ENCODE data around the gene SSBP2. TPM values are rescaled to one million over a fixed set of nuclear protein-coding genes. Genes with fewer than 3 reads are reported as not detected.
"Not testable (repeated sequence)": the region's sequence is repeated elsewhere in the genome, so short reads cannot be mapped to it uniquely, and the experiment has no call there.

The SSBP2 gene
- total RNA-seq, 2 donors from 2014 or later = 18.1 to 31.4 TPM

DNA sequence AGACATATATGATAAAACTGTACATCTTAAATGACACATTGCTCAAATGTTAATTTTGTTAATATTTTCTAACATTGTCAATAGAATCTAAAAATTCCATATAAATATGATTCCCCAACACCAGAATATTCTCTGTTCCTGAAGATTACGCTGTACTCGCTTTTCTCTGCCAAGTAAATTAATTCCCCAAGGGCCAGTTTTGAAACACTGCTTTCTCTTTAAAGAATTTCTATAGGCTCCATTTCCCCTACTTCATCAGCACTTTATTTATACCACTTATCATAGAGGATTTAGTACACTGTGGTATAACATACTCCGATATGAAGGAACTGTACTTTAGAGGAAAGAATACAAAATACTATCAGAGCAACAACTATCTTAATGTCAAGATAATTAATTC lies 255.6 kb downstream of the SSBP2 start:
- Histone ChIP-seq H3K4me3 (no peak overlapping the region), H3K4me1 (no peaks in the 10 kb centered on the region), H3K27me3 (no peaks in the 10 kb centered on the region), H3K27ac (no peak overlapping the region), H3K9me3 (no peaks in the 10 kb centered on the region), H3K36me3 (replicated peaks in 1 of 2; ENCODE audit: insufficient read depth in 1 of 2, low read depth in 2 of 2) (no peaks in the 10 kb centered on the region)
- no peak for TF ChIP-seq POLR2A (IDR thresholded peaks at IDR 0.05)
- TF ChIP-seq, protein P1, sequence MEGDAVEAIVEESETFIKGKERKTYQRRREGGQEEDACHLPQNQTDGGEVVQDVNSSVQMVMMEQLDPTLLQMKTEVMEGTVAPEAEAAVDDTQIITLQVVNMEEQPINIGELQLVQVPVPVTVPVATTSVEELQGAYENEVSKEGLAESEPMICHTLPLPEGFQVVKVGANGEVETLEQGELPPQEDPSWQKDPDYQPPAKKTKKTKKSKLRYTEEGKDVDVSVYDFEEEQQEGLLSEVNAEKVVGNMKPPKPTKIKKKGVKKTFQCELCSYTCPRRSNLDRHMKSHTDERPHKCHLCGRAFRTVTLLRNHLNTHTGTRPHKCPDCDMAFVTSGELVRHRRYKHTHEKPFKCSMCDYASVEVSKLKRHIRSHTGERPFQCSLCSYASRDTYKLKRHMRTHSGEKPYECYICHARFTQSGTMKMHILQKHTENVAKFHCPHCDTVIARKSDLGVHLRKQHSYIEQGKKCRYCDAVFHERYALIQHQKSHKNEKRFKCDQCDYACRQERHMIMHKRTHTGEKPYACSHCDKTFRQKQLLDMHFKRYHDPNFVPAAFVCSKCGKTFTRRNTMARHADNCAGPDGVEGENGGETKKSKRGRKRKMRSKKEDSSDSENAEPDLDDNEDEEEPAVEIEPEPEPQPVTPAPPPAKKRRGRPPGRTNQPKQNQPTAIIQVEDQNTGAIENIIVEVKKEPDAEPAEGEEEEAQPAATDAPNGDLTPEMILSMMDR (IDR thresholded peaks at IDR 0.05) = no peak
- intact Hi-C loops (cut with DNase I) = no loop called here
- DNase-seq (no peak), ATAC-seq (no peak)
- 91 to 94% methylated on average over 3 of the region's 3 CpGs for WGBS, 2 donors

DNA sequence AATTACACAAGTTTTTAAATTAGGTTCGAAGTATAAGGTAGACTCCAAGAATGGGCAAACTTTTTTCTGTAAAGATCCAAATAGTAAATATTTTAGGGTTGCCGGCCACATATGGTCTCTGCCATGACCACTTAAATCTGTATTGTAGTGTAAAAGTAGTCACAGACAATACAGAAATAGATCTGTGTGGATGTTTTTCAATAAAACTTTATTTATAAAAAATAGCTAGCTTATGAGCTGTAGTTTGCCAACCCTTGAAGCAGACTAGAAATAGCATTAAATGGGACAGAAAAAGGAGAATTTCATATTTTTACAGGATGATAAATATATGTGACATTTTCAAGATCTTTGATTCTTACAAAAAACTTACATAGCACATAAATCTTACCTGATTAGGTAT lies 262.0 kb downstream of the SSBP2 start:
- no peak for DNase-seq

DNA sequence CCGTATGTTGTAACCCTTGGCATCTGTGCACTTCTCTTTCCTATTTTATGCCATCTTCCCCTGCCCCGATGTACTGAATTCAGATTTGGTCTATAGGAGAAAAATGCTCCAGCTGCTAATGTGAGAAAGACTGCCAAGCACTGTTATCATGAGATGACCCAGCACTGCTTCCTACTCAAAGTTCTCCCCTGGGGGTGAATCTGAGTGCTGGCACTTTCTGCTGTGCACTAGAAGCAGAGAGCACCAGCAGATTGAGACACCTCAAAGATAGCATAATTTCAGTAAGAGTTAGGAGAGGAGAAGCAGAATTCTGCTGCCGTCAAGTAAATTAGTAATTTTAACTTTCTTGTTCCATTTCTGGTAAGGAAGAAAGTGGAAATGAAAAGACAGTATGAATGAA lies 264.2 kb downstream of the SSBP2 start:
- H3K27me3 ChIP-seq = no peaks in the 10 kb centered on the region
- DNase-seq (no peak), ATAC-seq (no peak)
- WGBS, 2 donors = 93 to 94% methylated on average over 3 of the region's 3 CpGs
- H3K4me3 ChIP-seq = no peak overlapping the region
- no peak overlapping the region for H3K27ac ChIP-seq
- no peaks in the 10 kb centered on the region for H3K4me1 ChIP-seq
- H3K36me3 ChIP-seq (replicated peaks in 1 of 2; ENCODE audit: insufficient read depth in 1 of 2, low read depth in 2 of 2) = no peaks in the 10 kb centered on the region
- intact Hi-C loops (cut with DNase I) = no loop called here
- TF ChIP-seq, protein P1 (IDR thresholded peaks at IDR 0.05) = no peak
- no peak for TF ChIP-seq POLR2A (IDR thresholded peaks at IDR 0.05)
- H3K9me3 ChIP-seq = no peaks in the 10 kb centered on the region

More for the DNA sequence above, 262.0 kb downstream of the SSBP2 start:
- H3K9me3 ChIP-seq = no peaks in the 10 kb centered on the region
- no peaks in the 10 kb centered on the region for H3K36me3 ChIP-seq (replicated peaks in 1 of 2; ENCODE audit: insufficient read depth in 1 of 2, low read depth in 2 of 2)
- no peak overlapping the region for H3K4me3 ChIP-seq
- intact Hi-C loops (cut with DNase I) = no loop called here
- ATAC-seq = no peak
- no peak overlapping the region for H3K27ac ChIP-seq
- H3K27me3 ChIP-seq = no peaks in the 10 kb centered on the region
- 93 to 98% methylated on average over 2 of the region's 2 CpGs for WGBS, 2 donors
- H3K4me1 ChIP-seq = no peaks in the 10 kb centered on the region
- TF ChIP-seq, protein P1 (IDR thresholded peaks at IDR 0.05) = no peak
- TF ChIP-seq POLR2A (IDR thresholded peaks at IDR 0.05) = no peak

DNA sequence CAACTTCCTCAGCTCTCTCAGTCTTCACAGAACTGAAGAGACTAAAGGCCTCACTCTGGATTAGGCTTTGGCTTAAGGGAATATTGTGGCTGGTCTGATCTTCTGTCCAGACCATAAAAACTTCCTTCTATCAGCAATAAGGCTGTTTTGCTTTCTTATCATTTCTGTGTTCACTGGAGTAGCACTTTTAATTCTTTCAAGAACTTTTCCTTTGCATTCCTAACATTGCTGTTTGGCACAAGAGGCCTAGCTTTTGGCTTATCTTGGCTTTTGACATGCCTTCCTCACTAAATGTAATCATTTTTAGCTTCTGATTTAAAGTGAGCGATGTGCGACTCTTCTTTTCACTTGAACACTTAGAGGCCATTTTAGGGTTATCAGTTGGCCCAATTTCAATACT lies 268.3 kb downstream of the SSBP2 start:
- WGBS, 2 donors = 94 to 100% methylated on average over 2 of the region's 2 CpGs

GRCh38 chr5:81473395-81473794 lies 277.5 kb downstream of the SSBP2 start:
- H3K9me3 ChIP-seq; ATAC-seq; H3K27ac ChIP-seq; H3K4me1 ChIP-seq; intact Hi-C loops (cut with DNase I); H3K4me3 ChIP-seq; H3K27me3 ChIP-seq; DNase-seq; H3K36me3 ChIP-seq (replicated peaks in 1 of 2; ENCODE audit: insufficient read depth in 1 of 2, low read depth in 2 of 2): not testable (repeated sequence)
- 100% methylated on average over 3 of the region's 3 CpGs for WGBS, 2 donors

More for the DNA sequence above, 268.3 kb downstream of the SSBP2 start:
- no peaks in the 10 kb centered on the region for H3K9me3 ChIP-seq
- H3K4me3 ChIP-seq = no peak overlapping the region
- H3K36me3 ChIP-seq (replicated peaks in 1 of 2; ENCODE audit: insufficient read depth in 1 of 2, low read depth in 2 of 2) = no peaks in the 10 kb centered on the region
- H3K27ac ChIP-seq = no peak overlapping the region
- DNase-seq = no peak
- no peaks in the 10 kb centered on the region for H3K4me1 ChIP-seq
- H3K27me3 ChIP-seq = no peaks in the 10 kb centered on the region
- TF ChIP-seq, protein P1 (IDR thresholded peaks at IDR 0.05) = no peak
- TF ChIP-seq POLR2A (IDR thresholded peaks at IDR 0.05) = no peak
- ATAC-seq = no peak
- intact Hi-C loops (cut with DNase I) = no loop called here
